B cell (primary cell): ENCODE measurements around the gene STMN1. TPM values are rescaled to one million over a fixed set of nuclear protein-coding genes. Genes with fewer than 3 reads are reported as not detected.

ENCODE experiments used
- ATAC-seq: fragments of 200-7000 bp; cut with Tn5 transposase; one replicate; pipeline ENCODE4 v1.10.0; 2021; ENCODE audit warnings: low read depth, mild to moderate bottlenecking, moderate number of reproducible peaks, moderate library complexity
- CTCF ChIA-PET: fragments of 350-600 bp; sonication (Branson Sonifier 250); formaldehyde crosslinking; loops from one replicate; lab custom pipeline; 2021; ENCODE audit warnings: antibody characterized with exemption, inconsistent platforms; lab: Charles Lee
- POLR2A ChIA-PET: fragments of 350-600 bp; sonication (Branson Sonifier 250); formaldehyde crosslinking; loops from one replicate; lab custom pipeline; 2021; ENCODE audit warnings: antibody characterized with exemption; lab: Charles Lee
- DNase-seq: peaks from one replicate; pipeline ENCODE4 v3.0.0; 2013
- H2AFZ ChIP-seq: 2 replicates; pipeline ENCODE4 v1.6.1; 2012; ENCODE audit warnings: mild to moderate bottlenecking, low read depth, low read length; ENCODE audit not compliant: insufficient read depth, poor library complexity, severe bottlenecking
- H3K27ac ChIP-seq, 2 donors: 1 replicate in 1 of 2; 2 replicates in 1 of 2; pipeline ENCODE4 v1.5.1; 2012 to 2013; ENCODE audit warnings: low read length in 2 of 2, mild to moderate bottlenecking in 2 of 2, moderate library complexity in 1 of 2
- H3K27me3 ChIP-seq, 4 experiments: fragments of 200-600 bp in 1 of 4; sonication (generic) in 1 of 4; replicated peaks in 1 of 4; 1 replicate in 2 of 4; 2 replicates in 2 of 4; pipeline versions ENCODE4 v1.6.1 to v1.7.0; 2013 to 2016; ENCODE audit warnings: low read length in 3 of 4, mild to moderate bottlenecking in 2 of 4, mixed read lengths in 1 of 4, moderate library complexity in 1 of 4; ENCODE audit not compliant: insufficient read depth in 4 of 4, control insufficient read depth in 3 of 4; ENCODE audit errors: control extremely low read depth in 1 of 4
- H3K36me3 ChIP-seq, 2 experiments: replicated peaks in 1 of 2; 1 replicate in 1 of 2; 2 replicates in 1 of 2; pipeline versions ENCODE4 v1.6.1 to v1.7.1; 2013; ENCODE audit warnings: low read length in 1 of 2; ENCODE audit not compliant: insufficient read depth in 2 of 2, control insufficient read depth in 1 of 2; ENCODE audit errors: control extremely low read depth in 1 of 2, extremely low read depth in 1 of 2
- H3K4me1 ChIP-seq, 2 donors: fragments of 200-600 bp in 1 of 2; sonication (generic) in 1 of 2; 1 replicate in 1 of 2; 2 replicates in 1 of 2; pipeline versions ENCODE4 v1.5.1 to v1.6.1; 2013 to 2017; ENCODE audit warnings: low read length in 2 of 2; ENCODE audit not compliant: control insufficient read depth in 2 of 2, insufficient read depth in 2 of 2
- H3K4me2 ChIP-seq: replicated peaks from 2 replicates; pipeline ENCODE3; 2012; ENCODE audit warnings: mild to moderate bottlenecking, low read depth, low read length; ENCODE audit not compliant: poor library complexity, severe bottlenecking
- H3K4me3 ChIP-seq, 5 experiments: fragments of 200-600 bp in 1 of 5; sonication (generic) in 1 of 5; 1 replicate in 3 of 5; 2 replicates in 2 of 5; pipeline versions ENCODE4 v1.5.1 to v1.7.0; 2011 to 2016; ENCODE audit warnings: low read length in 4 of 5, mild to moderate bottlenecking in 4 of 5, low read depth in 2 of 5, control low read depth in 1 of 5, moderate library complexity in 1 of 5; ENCODE audit not compliant: insufficient read depth in 1 of 5; ENCODE audit errors: control extremely low read depth in 1 of 5, extremely low read depth in 1 of 5
- H3K79me2 ChIP-seq: fragments of 200-600 bp; sonication (generic); one replicate; pipeline ENCODE4 v1.6.0; 2016; ENCODE audit warnings: low read length; ENCODE audit not compliant: control insufficient read depth, insufficient read depth
- H3K9ac ChIP-seq: fragments of 200-600 bp; sonication (generic); 2 replicates; pipeline ENCODE4 v1.6.1; 2017; ENCODE audit warnings: mild to moderate bottlenecking, low read length, moderate library complexity
- H3K9me3 ChIP-seq, 3 donors: one replicate each; pipeline versions ENCODE4 v1.6.1 to v1.7.1; 2013; ENCODE audit warnings: low read length in 2 of 3; ENCODE audit not compliant: control insufficient read depth in 2 of 3, insufficient read depth in 1 of 3; ENCODE audit errors: control extremely low read depth in 1 of 3
- H4K20me1 ChIP-seq: 2 replicates; pipeline ENCODE4 v1.6.0; 2012; ENCODE audit warnings: mild to moderate bottlenecking, low read length; ENCODE audit not compliant: insufficient read depth, control insufficient read depth, poor library complexity, severe bottlenecking
- H3K27ac Mint-ChIP-seq: one replicate; pipeline ENCODE4 v1.8.0; 2021; ENCODE audit warnings: mixed read lengths
- H3K27me3 Mint-ChIP-seq: one replicate; pipeline ENCODE4 v1.8.0; 2021; ENCODE audit warnings: mixed read lengths
- H3K4me1 Mint-ChIP-seq: one replicate; pipeline ENCODE4 v1.8.0; 2021; ENCODE audit warnings: mixed read lengths
- H3K4me3 Mint-ChIP-seq: one replicate; pipeline ENCODE4 v1.8.0; 2021; ENCODE audit warnings: mixed read lengths
- H3K9me3 Mint-ChIP-seq: one replicate; pipeline ENCODE4 v1.8.0; 2022; ENCODE audit warnings: mixed read lengths; ENCODE audit not compliant: insufficient read depth
- EZH2 ChIP-seq: IDR thresholded peaks from 2 replicates; pipeline ENCODE4 v1.6.1; 2012; ENCODE audit warnings: borderline replicate concordance, low read depth, mild to moderate bottlenecking, moderate library complexity, low read length; ENCODE audit not compliant: insufficient read depth, poor library complexity, severe bottlenecking
- WGBS: methylation state at CpG from one replicate; pipeline ENCODE4 v1.1.5; 2013; ENCODE audit warnings: missing lambda C conversion rate; ENCODE audit not compliant: insufficient coverage; 5-methylcytosine and 5-hydroxymethylcytosine counted together
- intact Hi-C: fragments of 100-400 bp; cut with micrococcal nuclease; formaldehyde crosslinking; loops from one replicate; pipeline ENCODE4 v1.10.0; 2022
- polyA minus RNA-seq: library from RNA; depleted of rRNA, polyadenylated mRNA; stranded (reverse); fragments of >200 nt; gene quantifications from 2 replicates; pipeline ENCODE4 v1.2.3, GENCODE V29; 2012
- polyA plus RNA-seq: library from polyadenylated mRNA; depleted of rRNA; stranded (reverse); fragments of >200 nt; gene quantifications from 2 replicates; pipeline ENCODE4 v1.2.3, GENCODE V29; 2012
- total RNA-seq, 2 donors: library from RNA; stranded (reverse); fragments of 120-200 nt in 1 of 2; gene quantifications; 1 replicate in 1 of 2; 2 replicates in 1 of 2; pipeline versions ENCODE4 v1.2.3 to v1.2.4, GENCODE V29; 2013 to 2022
- TF ChIP-seq, protein P1 (sequence below): fragments of 200-600 bp; IDR thresholded peaks from one replicate; pipeline ENCODE4 v1.8.0; 2022; ENCODE audit warnings: antibody characterized with exemption, mild to moderate bottlenecking

Gene STMN1
- total RNA-seq (42.2 and 48.0 TPM in 2 replicates), polyA plus RNA-seq (9.9 and 20.7 TPM in 2 replicates), polyA minus RNA-seq (3.9 and 8.5 TPM in 2 replicates)
- total RNA-seq (2013): 50.2 TPM

DNA sequence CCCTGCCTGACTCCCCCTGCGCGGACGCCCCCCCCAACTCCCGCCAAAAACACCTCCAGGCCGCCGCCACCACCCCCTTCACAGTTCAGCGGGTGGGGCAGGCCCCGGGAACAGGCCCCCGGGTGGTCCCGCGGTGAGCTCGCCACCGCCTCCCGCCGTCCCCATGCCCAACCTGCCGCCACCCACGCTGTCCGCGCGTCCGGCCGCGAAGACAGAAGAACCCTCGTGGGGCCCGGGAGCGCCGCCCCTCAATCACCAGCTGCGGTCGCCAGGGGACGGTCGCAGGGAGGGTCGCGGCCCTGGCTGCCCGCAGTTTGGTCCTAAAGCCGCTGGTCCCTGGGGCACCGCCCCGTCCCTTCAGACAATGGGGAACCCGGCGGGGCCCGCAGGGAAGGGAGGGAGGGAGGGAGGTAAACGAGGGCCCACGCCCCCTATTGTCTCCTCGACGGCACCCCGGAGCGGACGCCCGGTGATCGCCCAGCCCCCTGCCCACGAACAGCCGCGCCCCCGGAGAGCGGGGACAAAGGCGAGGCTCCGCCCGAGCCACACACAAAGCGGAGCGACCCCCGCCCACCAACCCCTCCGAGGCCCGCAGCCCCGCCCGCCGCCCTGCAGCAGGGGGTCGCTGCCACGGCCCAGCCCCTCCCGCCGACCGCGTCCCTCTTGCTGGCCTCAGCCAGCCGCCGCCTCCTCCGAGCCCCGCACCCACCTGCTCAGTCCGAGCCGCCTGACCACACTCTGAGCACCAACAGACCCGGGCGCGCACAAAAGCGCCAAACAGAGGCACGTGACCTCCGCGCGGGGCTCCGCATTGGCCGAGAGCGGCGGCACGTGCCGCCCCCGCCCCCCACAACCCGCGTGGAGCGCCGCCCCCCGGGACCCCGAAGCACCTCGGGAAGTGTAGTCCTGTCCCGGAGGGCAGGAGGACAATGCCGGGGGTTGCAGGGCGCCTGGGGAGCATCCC lies at the start of gene STMN1:
Gene STMN1 (minus strand): TSS at position 740 of the 964 bp plus-strand sequence. CDS start 1,743 bp downstream, outside the sequence.
- peaks cover 5% of the 10 kb centered on the region for H3K79me2 ChIP-seq
- Mint-ChIP-seq H3K9me3 (no peaks in the 10 kb centered on the region), H3K4me1 (peaks cover 14% of the 10 kb centered on the region), H3K27ac (peak within 1 kb of the TSS; percentile 94), H3K4me3 (peak within 1 kb of the TSS; percentile 88), H3K27me3 (no peaks in the 10 kb centered on the region)
- H3K9ac ChIP-seq: peak within 1 kb of the TSS; percentile 69
- peaks cover 3 to 7% of the 10 kb centered on the region in 2 experiments for H3K36me3 ChIP-seq
- no peak for TF ChIP-seq EZH2
- TF ChIP-seq, protein P1, sequence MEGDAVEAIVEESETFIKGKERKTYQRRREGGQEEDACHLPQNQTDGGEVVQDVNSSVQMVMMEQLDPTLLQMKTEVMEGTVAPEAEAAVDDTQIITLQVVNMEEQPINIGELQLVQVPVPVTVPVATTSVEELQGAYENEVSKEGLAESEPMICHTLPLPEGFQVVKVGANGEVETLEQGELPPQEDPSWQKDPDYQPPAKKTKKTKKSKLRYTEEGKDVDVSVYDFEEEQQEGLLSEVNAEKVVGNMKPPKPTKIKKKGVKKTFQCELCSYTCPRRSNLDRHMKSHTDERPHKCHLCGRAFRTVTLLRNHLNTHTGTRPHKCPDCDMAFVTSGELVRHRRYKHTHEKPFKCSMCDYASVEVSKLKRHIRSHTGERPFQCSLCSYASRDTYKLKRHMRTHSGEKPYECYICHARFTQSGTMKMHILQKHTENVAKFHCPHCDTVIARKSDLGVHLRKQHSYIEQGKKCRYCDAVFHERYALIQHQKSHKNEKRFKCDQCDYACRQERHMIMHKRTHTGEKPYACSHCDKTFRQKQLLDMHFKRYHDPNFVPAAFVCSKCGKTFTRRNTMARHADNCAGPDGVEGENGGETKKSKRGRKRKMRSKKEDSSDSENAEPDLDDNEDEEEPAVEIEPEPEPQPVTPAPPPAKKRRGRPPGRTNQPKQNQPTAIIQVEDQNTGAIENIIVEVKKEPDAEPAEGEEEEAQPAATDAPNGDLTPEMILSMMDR: no peak
- H3K4me3 ChIP-seq: peak within 1 kb of the TSS; percentile 62 to 99 (median 63)
- no peaks in the 10 kb centered on the region for H3K9me3 ChIP-seq
- peak within 1 kb of the TSS; percentile 62 to 65 for H3K27ac ChIP-seq
- ATAC-seq (peak; percentile 75), DNase-seq (peak; percentile 93)
- peak within 1 kb of the TSS; percentile 95 for H3K4me2 ChIP-seq
- intact Hi-C loops: loop anchor here (1.0 kb wide), 5 partner anchors 11 to 205 kb away; partner anchors contain the start of genes AUNIP, PAFAH2 and PDIK1L
- ChIA-PET CTCF (interaction anchor here (0.6 to 3.4 kb wide), 5 partner anchors 11 to 94 kb away, joined by 3 to 41 read pairs (median 4); partner anchors contain the start of gene PAFAH2), POLR2A (interaction anchor here (0.6 to 1.9 kb wide), 5 partner anchors 10 to 975 kb away, joined by 3 to 5 read pairs (median 3); no protein-coding TSS in a partner anchor)
- WGBS: under 1% methylated on average over 99 of the region's 102 CpGs
- peaks cover 6 to 22% of the 10 kb centered on the region in 2 donors for H3K4me1 ChIP-seq
- no peaks in the 10 kb centered on the region for H4K20me1 ChIP-seq
- no peaks in the 10 kb centered on the region for H3K27me3 ChIP-seq
- peak within 1 kb of the TSS; percentile 86 for H2AFZ ChIP-seq
